Measurements from ENCODE around the gene SLC9A8.
"Not testable (repeated sequence)": the region's sequence is repeated elsewhere in the genome, so short reads cannot be mapped to it uniquely, and the experiment has no call there.

SLC9A8 gene

DNA sequence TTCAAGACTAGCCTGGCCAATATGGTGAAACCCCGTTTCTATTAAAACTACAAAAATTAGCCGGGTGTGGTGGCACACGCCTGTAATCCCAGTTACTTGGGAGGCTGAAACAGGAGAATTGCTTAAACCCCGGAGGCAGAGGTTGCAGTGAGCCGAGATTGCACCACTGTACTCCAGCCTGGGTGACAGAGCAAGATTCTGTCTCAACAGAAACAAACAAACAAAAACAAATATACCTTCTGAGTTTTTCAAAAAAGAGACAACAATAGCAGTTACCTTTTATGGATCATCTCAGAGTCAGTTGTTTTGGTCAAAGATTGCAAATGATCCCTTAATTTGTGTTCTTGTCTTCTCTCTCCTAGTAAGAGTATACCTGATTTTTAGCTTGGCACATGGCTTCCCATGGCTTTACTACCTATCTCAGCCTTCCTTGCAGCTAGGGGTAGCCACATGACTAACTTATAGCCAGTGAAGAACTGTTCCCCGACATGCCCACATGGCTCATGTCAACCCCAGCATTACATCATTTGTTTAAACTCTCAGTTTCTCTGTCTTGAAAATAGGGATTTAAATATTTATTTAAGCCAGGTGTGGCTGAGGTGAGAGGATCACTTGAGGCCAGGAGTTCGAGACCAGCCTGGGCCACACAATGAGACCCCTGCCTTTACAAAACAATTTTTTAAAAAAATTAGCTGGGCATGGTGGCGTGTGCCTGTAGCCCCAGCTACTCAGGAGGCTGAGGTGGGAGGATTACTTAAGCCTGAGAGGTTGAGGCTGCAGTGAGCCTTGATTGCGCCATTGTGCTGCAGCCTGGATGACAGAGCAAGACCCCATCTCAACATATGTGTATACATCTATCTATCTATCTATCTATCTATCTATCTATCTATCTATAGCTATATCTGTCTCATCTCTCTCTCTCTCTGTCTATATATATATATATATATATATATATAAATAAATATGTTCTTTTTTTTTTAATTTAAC is 25.0 kb upstream of the SLC9A8 start:
- no peak for DNase-seq

DNA sequence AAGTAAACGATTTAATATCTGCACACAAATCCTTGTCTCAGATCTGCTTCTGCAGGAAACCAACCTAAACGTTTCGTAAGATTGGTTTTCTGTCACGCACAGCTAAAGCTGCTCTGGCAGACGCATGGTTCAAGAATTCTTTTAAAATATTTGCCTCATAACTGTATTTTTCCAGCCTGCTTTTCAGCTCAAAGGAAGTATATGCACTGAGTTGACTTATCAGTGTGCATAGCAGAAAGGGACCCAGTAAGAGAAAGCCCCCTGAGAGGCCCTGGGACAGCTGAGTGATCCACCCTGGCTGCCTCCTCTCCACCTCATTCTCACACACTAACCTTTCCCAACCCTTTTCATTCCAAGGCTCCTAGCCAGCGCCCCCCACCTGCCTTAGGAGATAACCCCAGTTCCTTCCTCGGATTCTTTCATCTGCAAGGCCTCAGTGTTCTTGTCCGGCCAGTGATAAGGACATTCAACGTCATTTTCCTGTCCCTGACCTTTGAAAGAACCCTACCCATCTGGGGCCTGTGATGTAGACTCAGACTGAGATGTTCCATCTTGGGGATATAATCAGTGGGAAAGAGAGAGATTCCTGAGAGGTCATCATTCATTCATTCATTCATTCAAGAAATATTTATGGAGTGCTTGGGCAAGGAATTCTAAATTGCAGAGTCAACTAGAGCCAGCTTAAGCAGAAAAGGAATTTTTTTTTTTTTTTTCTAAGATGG is 22.4 kb upstream of the SLC9A8 start:
- no peak for DNase-seq

DNA sequence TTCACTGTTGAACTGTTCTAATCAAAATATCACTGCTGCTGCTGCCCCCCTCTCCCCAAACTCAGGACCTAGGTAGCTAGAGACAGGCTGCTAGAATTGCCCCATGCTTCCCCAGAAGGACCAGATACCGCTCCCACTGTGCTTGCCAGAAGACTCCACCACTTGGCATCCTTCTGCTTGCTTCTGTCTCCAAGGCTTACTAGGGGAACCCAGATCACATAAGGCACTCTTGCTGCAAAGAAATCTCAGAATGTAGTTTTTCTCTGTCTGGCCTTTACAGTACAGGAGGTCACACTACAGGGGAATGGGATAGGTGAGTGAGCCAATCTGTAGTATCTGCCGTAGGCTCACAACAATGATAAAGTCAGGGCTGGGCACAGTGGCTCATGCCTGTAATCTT is 21.5 kb upstream of the SLC9A8 start:
- DNase-seq = no peak

DNA sequence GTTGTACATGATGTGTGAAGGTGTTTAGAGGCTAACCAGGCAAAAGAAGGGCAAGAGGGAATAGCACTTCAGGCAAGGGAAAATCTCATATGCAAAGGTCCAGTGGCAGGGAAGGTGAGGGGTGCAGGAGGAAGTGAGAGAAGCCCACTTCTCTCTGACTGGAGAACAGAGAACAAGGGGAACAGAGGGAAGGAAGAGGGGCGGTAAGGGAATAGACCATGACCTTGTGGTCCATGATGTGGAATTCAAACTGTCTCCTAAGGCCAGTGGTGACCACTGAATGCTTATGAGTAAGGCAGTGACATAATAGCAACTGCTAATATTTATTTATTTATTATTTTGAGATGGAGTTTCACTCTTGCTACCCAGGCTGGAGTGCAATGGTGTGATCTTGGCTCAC is 20.6 kb upstream of the SLC9A8 start:
- no peak for DNase-seq

DNA sequence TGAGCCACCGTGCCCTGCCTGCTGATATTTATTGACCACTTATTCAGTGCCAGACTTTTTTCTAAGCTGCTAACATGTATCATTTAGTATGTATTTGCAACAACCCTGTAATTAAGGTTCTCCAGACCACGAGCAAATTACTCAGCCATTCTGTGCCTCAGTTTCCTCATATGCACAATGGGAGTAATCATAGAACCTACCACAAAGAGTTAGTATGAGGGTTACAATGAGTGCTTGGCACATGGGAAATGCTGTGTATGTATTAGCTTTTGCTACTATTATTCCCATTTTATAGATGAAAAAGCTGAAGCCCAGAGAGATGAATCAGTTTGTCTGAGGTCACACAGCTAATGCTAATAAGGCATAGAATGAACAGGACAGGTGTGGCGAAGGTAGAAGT is 20.0 kb upstream of the SLC9A8 start:
- DNase-seq = no peak

DNA sequence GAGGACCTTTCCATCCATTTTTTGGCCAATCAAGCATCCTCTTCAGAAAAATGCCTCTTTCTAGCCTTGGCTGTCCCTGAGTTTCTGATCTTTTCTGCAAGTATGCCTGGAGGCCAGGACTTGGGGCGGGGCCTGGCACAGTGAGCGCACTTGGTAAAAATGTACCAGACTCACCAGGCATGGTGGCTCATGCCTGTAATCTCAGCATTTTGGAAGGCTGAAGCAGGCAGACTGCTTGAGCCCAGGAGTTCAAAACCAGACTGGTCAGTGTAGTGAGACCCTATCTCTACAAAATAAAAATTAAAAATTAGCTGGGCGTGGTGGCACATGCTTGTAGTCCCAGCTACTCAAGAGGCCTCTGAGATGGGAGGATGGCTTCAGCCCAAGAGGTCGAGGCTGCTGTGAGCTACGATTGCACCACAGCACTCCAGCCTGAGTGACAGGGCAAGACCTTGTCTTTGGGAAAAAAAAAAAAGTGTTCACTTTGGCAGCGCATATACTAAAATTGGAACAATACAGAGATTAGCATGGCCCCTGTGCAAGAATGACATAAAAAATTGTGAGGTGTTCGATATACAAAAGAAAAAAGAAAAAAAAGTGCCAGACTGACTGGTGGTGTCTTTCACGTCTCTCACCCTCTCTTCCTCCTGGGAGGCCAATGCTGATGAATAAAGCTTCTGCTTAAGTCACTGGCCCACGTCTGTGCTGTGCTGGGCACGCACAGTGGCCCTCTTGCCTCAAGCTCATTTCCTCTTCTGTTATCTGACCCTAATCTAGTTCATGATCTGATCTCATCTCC is 18.1 kb upstream of the SLC9A8 start:
- DNase-seq = no peak

DNA sequence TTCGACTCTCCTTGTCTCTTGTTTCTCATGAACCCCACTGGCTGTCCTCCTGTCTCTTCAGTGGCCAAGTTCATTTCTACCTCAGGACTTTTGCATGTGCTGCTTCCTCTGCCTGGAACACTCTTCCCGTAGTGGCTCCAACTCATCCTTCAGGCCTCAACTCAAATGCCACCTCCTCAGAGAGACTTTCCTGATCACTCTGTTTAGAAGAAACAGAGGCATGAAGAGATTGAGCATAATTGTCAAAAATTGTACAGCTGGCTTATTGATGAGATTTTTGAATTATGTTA is 17.5 kb upstream of the SLC9A8 start:
- DNase-seq = no peak

DNA sequence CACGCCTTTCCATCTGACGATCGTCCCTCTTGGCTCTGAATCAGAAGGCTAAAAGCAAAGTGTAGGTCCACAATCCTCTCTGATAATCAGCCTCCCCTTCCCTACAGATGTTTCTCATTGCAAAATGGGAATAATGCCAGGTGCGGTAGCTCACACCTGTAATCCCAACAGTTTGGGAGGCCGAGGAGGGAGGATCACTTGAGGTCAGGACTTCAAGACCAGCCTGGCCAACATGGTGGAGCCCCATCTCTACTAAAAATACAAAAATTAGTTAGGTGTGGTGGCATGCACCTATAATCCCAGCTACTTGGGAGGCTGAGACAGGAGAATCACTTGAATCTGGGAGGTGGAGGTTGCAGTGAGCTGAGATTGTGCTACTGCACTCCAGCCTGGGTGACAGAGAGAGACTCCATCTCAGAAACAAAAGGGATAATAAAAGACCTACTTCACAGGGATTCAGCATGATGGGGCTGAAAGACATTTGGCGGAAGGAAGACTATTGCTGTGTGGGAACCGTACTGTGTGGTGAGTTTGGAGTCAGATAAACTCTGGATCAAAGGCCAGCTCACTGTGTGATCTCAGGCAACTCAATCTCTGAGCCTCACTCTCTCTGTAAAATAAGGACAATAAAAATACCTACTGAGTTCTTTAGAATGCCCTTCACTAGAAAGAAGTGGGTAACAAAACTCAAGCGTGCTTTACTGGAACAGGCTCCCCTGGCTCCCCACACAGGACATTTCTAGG is 15.9 kb upstream of the SLC9A8 start:
- no peak for DNase-seq

DNA sequence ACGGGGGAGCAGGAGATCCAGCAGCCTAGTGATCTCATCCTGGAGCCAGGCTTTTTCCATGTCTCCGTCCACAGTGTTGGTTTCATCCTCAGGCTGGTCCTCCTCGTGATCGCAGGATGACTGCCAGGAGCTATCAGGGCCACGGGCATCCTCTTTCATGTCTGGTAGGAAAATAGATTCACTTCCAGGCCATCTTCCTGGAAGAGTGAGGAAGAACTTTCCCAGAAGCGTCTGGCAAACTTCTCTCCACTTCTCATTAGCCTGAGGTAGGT is 15.3 kb upstream of the SLC9A8 start:
- no peak for DNase-seq

DNA sequence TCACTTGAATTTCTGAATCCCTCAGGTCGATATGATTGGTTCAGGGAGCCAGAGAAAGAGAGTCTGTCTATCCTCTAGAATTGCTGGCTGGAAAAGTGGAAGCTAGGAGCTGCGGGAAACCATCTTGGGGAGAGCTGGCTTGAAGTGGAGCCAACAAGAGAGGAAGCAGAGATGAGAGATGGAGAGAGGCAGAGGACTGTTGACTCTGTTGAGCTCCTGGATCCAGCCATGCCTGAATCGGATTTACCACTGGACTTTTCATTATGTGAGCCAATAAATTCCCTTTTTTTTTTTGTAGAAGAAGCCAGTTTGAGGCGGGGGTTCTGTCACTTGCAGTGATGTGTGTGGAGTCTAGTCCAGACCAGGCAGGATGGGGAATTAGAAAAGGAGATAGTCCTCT is 13.9 kb upstream of the SLC9A8 start:
- no peak for DNase-seq

DNA sequence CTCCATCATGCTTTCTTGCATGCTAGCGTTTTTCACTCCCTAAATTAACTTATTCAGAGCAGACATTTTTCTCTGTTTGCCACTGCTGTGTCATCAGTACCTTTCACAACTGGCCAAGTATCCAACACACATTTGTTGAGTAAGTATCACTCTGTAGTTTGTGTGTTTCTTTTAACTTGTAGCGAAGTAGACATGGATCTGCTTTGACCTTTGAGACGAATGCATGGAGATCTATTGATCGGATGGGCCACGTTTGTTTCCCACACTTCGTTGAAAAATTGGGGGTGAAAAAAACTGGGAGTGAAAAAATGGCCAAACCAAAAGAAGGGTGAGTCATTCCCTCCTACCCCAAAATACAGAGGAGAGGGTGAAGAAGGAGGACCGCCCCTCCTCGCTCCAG is 12.9 kb upstream of the SLC9A8 start:
- DNase-seq = no peak

DNA sequence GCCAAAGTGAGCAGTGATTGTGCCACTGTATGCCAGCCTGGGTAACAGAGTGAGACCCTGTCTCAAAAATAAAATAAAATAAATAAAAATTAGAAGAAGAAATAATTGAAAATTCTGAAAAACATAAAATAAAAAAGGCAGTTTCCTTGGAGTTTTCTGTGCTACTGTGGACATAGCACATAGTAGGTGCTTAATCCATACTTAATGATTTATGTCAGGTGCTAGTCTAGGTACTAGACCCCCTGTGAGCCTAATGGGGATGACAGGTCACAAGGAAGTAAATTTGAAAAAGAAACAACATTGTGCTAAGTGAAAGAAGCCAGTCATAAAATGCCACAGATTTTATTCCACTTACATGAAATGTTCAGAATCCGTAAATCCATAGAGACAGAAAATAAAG is 9.2 kb upstream of the SLC9A8 start:
- no peak for DNase-seq

DNA sequence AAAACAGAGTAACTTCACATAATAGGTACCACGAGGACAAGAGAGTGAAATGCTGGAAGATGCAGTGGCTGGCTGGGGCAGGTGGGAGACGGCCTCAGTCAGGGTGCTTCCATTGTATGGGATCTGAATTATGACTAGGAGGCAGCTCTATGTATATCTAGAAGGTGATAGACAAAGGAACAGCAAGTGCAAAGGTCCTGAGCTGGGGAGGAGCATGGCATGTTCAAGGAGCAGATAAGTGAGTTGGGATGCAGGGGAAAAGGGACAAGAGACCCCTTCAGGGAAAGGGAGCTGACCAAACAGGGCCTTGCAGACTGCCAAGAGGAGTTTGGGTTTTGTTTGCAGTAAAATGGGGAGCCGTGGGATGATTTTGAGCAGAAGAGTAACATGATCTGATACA is 8.3 kb upstream of the SLC9A8 start:
- DNase-seq = no peak

DNA sequence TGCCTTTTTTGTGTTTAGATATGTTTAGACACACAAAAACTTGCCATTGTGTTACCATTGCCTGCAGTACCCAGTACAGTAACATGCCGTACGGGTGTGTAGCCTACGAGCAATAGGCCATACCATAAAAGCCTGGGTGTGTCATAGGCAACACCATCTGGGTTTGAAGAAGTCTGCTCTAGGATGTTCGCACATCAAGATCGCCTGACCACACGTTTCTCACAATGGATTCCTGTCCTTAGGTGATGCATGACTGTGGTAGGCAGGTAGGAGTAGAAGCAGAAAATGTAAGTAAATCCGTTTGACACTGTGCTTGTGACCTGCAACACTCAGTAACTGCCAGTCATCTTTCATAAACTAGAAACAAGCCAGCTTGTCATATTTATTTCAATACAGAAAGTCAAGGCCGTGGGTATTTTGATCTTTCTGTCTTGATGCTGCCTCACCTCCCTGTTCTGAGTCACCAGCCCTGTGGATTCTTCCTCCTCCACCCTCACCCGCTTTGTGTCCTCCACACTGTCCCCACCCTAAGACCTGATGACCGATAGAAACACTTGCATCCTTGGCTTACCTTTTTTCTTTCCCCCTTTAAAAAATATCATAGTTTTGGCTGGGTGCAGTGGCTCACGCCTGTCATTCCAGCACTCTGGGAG is 7.3 kb upstream of the SLC9A8 start:
- DNase-seq = not testable (repeated sequence)

DNA sequence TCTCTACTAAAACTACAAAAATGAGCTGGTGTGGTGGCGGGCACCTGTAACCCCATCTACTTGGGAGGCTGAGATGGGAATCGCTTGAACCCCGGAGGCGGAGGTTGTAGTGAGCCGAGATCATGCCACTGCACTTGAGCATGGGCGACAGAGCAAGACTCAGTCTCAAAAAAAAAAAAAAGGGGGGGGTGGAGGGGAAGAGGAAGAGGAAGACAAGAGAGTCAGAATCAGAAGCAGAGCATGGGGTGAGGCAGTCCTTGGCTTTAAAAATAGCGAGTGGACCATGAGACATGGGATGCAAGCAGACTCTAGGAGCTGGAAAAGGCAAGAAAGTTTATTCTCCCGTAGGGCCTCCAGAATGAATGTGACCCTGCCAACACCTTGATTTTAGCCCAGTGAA is 3.9 kb upstream of the SLC9A8 start:
- DNase-seq = no peak

DNA sequence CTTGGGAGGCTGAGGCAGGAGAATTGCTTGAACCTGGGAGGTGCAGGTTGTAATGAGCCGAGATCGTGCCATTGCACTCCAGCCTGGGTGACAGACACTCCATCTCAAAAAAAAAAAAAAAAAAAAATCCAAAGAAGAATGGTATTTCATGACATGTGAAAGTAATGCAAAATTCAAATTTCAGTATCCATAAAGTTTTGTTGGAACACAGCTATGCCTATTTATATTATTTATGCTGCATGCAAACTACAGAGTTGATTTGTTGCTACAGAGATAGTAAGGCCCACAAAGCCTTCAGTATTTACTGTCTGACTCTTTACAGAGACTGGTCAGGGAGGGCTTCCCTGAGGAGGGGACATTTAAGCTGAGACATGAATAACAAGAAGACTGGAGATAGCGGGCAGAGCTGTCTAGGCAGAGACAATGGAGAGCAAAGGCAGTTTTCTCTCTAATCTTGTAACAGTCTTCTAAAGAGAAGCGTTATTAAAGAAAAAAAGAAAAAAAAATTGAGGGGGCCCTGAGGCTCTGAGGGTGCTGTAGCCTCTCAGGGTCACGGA is 2.7 kb upstream of the SLC9A8 start:
- no peak for DNase-seq

DNA sequence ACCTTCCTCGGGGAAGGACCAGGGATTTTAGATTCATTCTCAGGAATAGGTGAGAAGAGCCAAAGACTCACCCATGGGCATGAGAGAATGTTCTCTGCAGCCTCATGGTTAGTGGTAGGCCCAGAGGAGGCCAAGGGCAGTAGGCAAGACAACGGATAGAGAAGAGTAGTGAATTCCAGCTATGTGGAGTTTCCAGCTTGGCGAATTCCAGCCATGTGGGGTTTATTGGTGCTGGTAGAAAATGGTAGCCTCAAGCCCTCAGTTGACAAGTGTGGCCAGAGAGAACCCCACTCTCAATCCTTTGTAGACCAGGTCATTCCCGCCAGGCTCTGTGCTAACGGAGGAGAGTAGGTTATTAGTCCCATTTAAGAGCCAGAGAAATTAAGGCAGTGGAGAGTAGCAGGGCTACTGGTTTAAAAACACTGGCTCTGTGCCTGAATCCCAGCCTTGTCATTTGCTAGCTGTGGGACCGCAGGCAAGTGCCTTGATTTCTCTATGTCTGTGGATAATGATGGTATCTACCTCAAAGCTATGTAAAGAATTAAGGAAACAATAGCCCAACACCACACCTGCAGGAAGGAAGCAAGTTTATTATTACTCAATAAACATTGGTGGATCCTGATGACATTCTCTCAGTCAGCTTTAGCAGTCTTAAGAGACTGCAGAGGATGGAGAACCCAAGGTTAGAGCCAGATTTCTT is 2.0 kb upstream of the SLC9A8 start:
- DNase-seq = no peak

DNA sequence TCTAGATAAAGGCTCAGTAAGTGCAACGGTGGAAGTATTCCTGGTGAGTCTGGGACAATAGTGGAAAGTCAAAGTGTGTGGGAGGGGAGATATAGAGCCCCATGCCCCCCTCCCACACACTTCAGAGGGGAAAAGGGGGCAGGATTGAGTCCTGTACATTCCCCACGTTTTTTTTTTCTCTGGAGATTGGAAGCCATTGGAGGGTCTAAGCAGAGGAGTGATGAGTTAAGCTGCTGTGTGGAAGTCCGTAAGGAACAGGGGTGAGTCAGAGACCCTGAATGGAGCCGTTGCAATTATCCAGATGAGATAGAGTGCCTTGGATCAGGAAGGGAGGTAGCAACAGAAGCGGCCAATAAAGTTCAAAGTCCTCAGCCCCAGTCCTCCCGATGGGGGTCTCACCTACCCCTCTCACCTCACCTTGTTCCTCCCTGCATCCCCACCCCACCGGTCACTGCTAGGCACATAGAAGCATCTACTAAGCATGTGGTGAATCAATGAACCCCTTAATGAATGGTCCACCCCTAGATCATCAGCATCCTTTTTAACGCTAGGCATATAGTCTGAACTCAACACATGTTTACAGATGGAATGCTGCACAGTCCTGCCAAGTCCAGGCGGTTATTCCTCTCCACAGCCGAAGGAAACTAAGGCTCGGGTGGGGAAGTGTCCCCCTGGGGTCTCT is 662 bp upstream of the SLC9A8 start:
- DNase-seq = no peak

DNA sequence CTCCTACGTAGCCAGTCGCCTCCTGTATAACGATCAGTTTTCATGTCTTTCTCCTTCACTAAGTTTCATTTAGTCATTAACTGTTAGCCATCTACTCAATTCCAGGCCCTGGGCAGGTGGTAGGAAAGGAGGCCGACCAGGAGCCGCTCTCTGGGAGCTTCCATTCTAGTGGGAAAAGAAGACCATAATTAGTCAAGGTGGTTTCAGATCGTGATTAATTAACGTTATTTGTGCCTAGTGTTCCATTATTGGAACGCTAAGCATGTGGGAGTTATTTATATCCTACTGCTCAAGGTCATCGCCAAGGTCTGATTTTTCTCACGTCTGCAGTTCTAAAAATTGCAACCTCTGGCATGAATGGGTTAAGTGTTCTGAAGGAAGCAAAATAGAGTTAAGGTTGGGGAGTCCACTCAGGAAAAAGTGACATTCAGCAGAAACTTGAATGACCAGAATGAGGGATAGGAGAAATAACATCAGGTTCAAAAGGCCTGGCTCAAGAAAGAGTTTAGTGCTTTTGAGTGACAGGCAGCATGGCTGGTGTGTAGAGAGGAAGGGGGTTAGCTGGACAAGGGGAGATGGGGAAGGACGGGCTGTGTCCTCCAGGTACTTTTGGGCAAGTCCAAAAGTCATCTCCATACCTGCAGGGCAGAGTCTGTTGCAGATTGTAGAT is 812 bp downstream of the SLC9A8 start:
- no peak for DNase-seq

DNA sequence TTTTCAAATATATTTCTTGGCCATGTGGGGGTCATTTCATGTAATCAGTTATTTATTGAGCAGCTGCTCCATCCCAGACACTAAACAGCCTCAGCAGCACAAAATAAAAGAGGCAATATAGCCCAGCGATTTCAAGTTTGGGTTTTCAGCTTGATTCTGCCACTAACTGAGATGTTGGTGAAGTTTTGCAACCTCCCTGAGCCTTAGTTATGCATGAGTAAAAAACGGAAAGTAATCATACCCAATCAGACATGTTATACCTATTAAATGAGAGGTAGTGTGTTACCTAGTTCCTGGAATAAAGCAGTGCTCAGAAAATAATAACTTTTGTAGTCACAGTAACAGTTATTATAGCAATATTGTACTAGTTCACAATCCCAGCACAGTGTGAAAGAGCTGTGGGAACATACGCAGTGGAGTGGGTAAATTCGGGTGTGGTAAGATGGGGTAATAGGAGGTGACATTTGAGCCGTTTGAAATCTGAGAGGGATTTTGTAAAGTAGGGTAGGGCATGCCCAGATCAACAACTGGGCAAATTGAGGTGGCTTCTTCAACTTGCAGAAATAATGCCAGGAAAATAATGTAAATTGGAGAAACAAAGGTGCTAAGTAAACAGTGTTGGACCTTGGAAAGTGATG is 1.5 kb downstream of the SLC9A8 start:
- DNase-seq = no peak

All from SHP77 treated with DMSO at 0.1 percent for 48 hours (cell line).